ENCODE results near the gene NDUFS7.

The NDUFS7 gene

GRCh38 chr19:1395194-1396018 is 11.7 kb downstream of the NDUFS7 start:
- TF ChIP-seq CTCF (IDR thresholded peaks at IDR 0.05), result no peak
- H3K4me1 ChIP-seq (ENCODE audit: control insufficient read depth in 1 of 2, insufficient read depth in 1 of 2, low read depth in 1 of 2, low read length in 1 of 2), result no peaks in the 10 kb centered on the region
- H3K36me3 ChIP-seq, result peaks cover 51% of the 10 kb centered on the region
- H3K4me3 ChIP-seq (ENCODE audit: low read depth in 1 of 2, low read length in 1 of 2), result no peak overlapping the region
- no peaks in the 10 kb centered on the region for H3K9me3 ChIP-seq
- peaks cover 20% of the 10 kb centered on the region for H3K27me3 ChIP-seq
- no peak overlapping the region for H3K27ac ChIP-seq

- H3K9me3 ChIP-seq, result no peaks in the 10 kb centered on the region
- no peak for TF ChIP-seq CTCF (IDR thresholded peaks at IDR 0.05)
- H3K4me3 ChIP-seq (ENCODE audit: low read depth in 1 of 2, low read length in 1 of 2), result no peak overlapping the region
- peaks cover 28% of the 10 kb centered on the region for H3K27me3 ChIP-seq
- no peak overlapping the region for H3K27ac ChIP-seq
- H3K36me3 ChIP-seq, result peaks cover 44% of the 10 kb centered on the region
- H3K4me1 ChIP-seq (ENCODE audit: control insufficient read depth in 1 of 2, insufficient read depth in 1 of 2, low read depth in 1 of 2, low read length in 1 of 2), result peaks cover 7% of the 10 kb centered on the region in 2 experiments
Measured at GRCh38 chr19:1396019-1396767, 12.5 kb downstream of the NDUFS7 start.

GRCh38 chr19:1396768-1397679 is 13.3 kb downstream of the NDUFS7 start:
- H3K9me3 ChIP-seq, result no peaks in the 10 kb centered on the region
- no peak overlapping the region for H3K4me3 ChIP-seq (ENCODE audit: low read depth in 1 of 2, low read length in 1 of 2)
- no peak overlapping the region for H3K27ac ChIP-seq
- H3K36me3 ChIP-seq, result peaks cover 37% of the 10 kb centered on the region
- H3K27me3 ChIP-seq, result peaks cover 37% of the 10 kb centered on the region
- peaks cover 15 to 16% of the 10 kb centered on the region in 2 experiments for H3K4me1 ChIP-seq (ENCODE audit: control insufficient read depth in 1 of 2, insufficient read depth in 1 of 2, low read depth in 1 of 2, low read length in 1 of 2)
- no peak for TF ChIP-seq CTCF (IDR thresholded peaks at IDR 0.05)

- peaks cover 23 to 24% of the 10 kb centered on the region in 2 experiments for H3K4me1 ChIP-seq (ENCODE audit: control insufficient read depth in 1 of 2, insufficient read depth in 1 of 2, low read depth in 1 of 2, low read length in 1 of 2)
- peaks cover 45% of the 10 kb centered on the region for H3K27me3 ChIP-seq
- TF ChIP-seq CTCF (IDR thresholded peaks at IDR 0.05), result no peak
- peaks cover 29% of the 10 kb centered on the region for H3K36me3 ChIP-seq
- no peaks in the 10 kb centered on the region for H3K9me3 ChIP-seq
- no peak overlapping the region for H3K4me3 ChIP-seq (ENCODE audit: low read depth in 1 of 2, low read length in 1 of 2)
- no peak overlapping the region for H3K27ac ChIP-seq
Measured at GRCh38 chr19:1397838-1398237, 14.1 kb downstream of the NDUFS7 start.

GRCh38 chr19:1399079-1399478 is 15.4 kb downstream of the NDUFS7 start:
- TF ChIP-seq CTCF (IDR thresholded peaks at IDR 0.05), result no peak
- Histone ChIP-seq H3K27me3 (peaks cover 56% of the 10 kb centered on the region), H3K36me3 (peaks cover 17% of the 10 kb centered on the region), H3K27ac (no peak overlapping the region), H3K4me1 (ENCODE audit: control insufficient read depth in 1 of 2, insufficient read depth in 1 of 2, low read depth in 1 of 2, low read length in 1 of 2) (peaks cover 24 to 26% of the 10 kb centered on the region in 2 experiments), H3K9me3 (no peaks in the 10 kb centered on the region), H3K4me3 (ENCODE audit: low read depth in 1 of 2, low read length in 1 of 2) (no peak overlapping the region)

Data from neutrophil (primary cell).